CD4-positive, CD25-positive, alpha-beta regulatory T cell (primary cell): Measurements from ENCODE around the gene BCL2L12. TPM values are rescaled to one million over a fixed set of nuclear protein-coding genes. Genes with fewer than 3 reads are reported as not detected.

ENCODE experiments used
- ATAC-seq, 2 donors: fragments of 150-1000 bp; cut with Tn5 transposase; one replicate each; pipeline ENCODE4 v1.10.0; 2021; ENCODE audit warnings: low read depth in 2 of 2, moderate number of reproducible peaks in 2 of 2, moderate library complexity in 1 of 2
- DNase-seq, 3 donors: peaks; one replicate each; pipeline versions ENCODE4 v3.0.0 to v3.0.0-alpha.2; 2012 to 2022; ENCODE audit warnings: mixed read lengths in 1 of 3
- H3K27ac ChIP-seq: one replicate; pipeline ENCODE4 v1.7.0; 2013; ENCODE audit warnings: mild to moderate bottlenecking, low read length; ENCODE audit not compliant: insufficient read depth, poor library complexity, severe bottlenecking
- H3K27me3 ChIP-seq: one replicate; pipeline ENCODE4 v1.7.0; 2013; ENCODE audit warnings: low read length; ENCODE audit not compliant: control insufficient read depth, insufficient read depth
- H3K36me3 ChIP-seq: one replicate; pipeline ENCODE4 v1.7.0; 2013; ENCODE audit warnings: mild to moderate bottlenecking, low read length, moderate library complexity; ENCODE audit not compliant: control insufficient read depth, insufficient read depth
- H3K4me1 ChIP-seq: 2 replicates; pipeline ENCODE4 v1.7.0; 2013; ENCODE audit warnings: mild to moderate bottlenecking, low read length; ENCODE audit not compliant: insufficient read depth, control insufficient read depth, poor library complexity, severe bottlenecking
- H3K4me3 ChIP-seq: one replicate; pipeline ENCODE4 v1.7.0; 2013; ENCODE audit warnings: low read depth, mild to moderate bottlenecking, low read length, moderate library complexity
- H3K9me3 ChIP-seq, 2 experiments: 1 replicate in 1 of 2; 2 replicates in 1 of 2; pipeline ENCODE4 v1.7.0; 2013; ENCODE audit warnings: low read length in 2 of 2, mild to moderate bottlenecking in 1 of 2, moderate library complexity in 1 of 2; ENCODE audit not compliant: control insufficient read depth in 2 of 2
- H3K27ac Mint-ChIP-seq, 3 donors: one replicate each; pipeline ENCODE4 v1.8.0; 2020 to 2022; ENCODE audit warnings: mild to moderate bottlenecking in 3 of 3, mixed read lengths in 3 of 3, moderate library complexity in 2 of 3
- H3K27me3 Mint-ChIP-seq: one replicate; pipeline ENCODE4 v1.8.0; 2022; ENCODE audit warnings: mild to moderate bottlenecking, mixed read lengths
- H3K36me3 Mint-ChIP-seq: one replicate; pipeline ENCODE4 v1.8.0; 2020; ENCODE audit warnings: mixed read lengths
- H3K4me1 Mint-ChIP-seq, 4 donors: one replicate each; pipeline ENCODE4 v1.8.0; 2020 to 2022; ENCODE audit warnings: mixed read lengths in 4 of 4, mild to moderate bottlenecking in 1 of 4
- H3K4me3 Mint-ChIP-seq, 4 donors: one replicate each; pipeline ENCODE4 v1.8.0; 2020 to 2022; ENCODE audit warnings: mild to moderate bottlenecking in 4 of 4, mixed read lengths in 4 of 4, moderate library complexity in 3 of 4
- H3K9me3 Mint-ChIP-seq, 7 donors: one replicate each; pipeline ENCODE4 v1.8.0; 2020 to 2022; ENCODE audit warnings: mixed read lengths in 7 of 7, mild to moderate bottlenecking in 3 of 7, moderate library complexity in 2 of 7
- polyA plus RNA-seq, 4 donors: library from polyadenylated mRNA; unstranded; fragments of 300-500 nt; fragmentation: Illumina TruSeq; gene quantifications; one replicate each; pipeline ENCODE4 v1.2.3, GENCODE V29; 2021
- total RNA-seq: library from RNA; stranded (reverse); gene quantifications from one replicate; pipeline ENCODE4 v1.2.3, GENCODE V29; 2022

BCL2L12 gene
- total and polyA plus RNA-seq, 5 donors from 2014 or later = 13.6 to 15.3 (median 15.0) TPM

GRCh38 chr19:49700563-49700962 lies 34.8 kb downstream of the BCL2L12 start:
- H3K4me1 ChIP-seq = no peaks in the 10 kb centered on the region
- no peaks in the 10 kb centered on the region for H3K36me3 Mint-ChIP-seq
- no peak for ATAC-seq
- H3K27me3 Mint-ChIP-seq = peaks cover 4% of the 10 kb centered on the region
- H3K36me3 ChIP-seq = no peaks in the 10 kb centered on the region
- H3K27me3 ChIP-seq = no peaks in the 10 kb centered on the region
- no peaks in the 10 kb centered on the region for H3K9me3 Mint-ChIP-seq
- no peak for DNase-seq
- H3K27ac ChIP-seq = no peak overlapping the region
- H3K27ac Mint-ChIP-seq = no peak overlapping the region
- no peak overlapping the region for H3K4me3 Mint-ChIP-seq
- no peaks in the 10 kb centered on the region for H3K9me3 ChIP-seq
- H3K4me3 ChIP-seq = no peak overlapping the region
- H3K4me1 Mint-ChIP-seq = no peaks in the 10 kb centered on the region

DNA sequence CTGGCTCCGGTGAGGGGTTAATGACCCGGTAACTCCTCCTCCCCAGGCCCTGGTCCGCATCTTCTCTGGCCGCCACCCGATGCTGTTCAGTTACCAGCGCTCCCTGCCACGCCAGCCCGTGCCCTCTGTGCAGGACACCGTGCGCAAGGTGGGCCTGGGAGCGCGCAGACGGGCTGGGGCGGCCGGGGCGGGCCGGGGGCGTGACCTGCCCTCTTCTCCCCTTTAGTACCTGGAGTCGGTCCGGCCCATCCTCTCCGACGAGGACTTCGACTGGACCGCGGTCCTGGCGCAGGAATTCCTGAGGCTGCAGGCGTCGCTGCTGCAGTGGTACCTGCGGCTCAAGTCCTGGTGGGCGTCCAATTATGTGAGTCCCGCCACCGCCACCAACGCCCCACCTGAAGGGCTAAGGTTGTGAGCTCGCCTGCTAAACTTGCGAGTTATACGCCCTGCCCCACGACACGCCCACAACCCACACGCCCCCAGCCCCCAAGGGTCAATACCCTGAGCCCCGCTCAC lies 35.6 kb downstream of the BCL2L12 start:
- peaks cover 4% of the 10 kb centered on the region for H3K27me3 Mint-ChIP-seq
- DNase-seq = no peak
- H3K27ac Mint-ChIP-seq = no peak overlapping the region
- Histone ChIP-seq H3K4me1 (no peaks in the 10 kb centered on the region), H3K4me3 (no peak overlapping the region), H3K27me3 (no peaks in the 10 kb centered on the region), H3K36me3 (no peaks in the 10 kb centered on the region), H3K27ac (no peak overlapping the region), H3K9me3 (no peaks in the 10 kb centered on the region)
- no peak for ATAC-seq
- no peaks in the 10 kb centered on the region for H3K4me1 Mint-ChIP-seq
- H3K9me3 Mint-ChIP-seq = no peaks in the 10 kb centered on the region
- no peak overlapping the region for H3K4me3 Mint-ChIP-seq
- H3K36me3 Mint-ChIP-seq = no peaks in the 10 kb centered on the region

DNA sequence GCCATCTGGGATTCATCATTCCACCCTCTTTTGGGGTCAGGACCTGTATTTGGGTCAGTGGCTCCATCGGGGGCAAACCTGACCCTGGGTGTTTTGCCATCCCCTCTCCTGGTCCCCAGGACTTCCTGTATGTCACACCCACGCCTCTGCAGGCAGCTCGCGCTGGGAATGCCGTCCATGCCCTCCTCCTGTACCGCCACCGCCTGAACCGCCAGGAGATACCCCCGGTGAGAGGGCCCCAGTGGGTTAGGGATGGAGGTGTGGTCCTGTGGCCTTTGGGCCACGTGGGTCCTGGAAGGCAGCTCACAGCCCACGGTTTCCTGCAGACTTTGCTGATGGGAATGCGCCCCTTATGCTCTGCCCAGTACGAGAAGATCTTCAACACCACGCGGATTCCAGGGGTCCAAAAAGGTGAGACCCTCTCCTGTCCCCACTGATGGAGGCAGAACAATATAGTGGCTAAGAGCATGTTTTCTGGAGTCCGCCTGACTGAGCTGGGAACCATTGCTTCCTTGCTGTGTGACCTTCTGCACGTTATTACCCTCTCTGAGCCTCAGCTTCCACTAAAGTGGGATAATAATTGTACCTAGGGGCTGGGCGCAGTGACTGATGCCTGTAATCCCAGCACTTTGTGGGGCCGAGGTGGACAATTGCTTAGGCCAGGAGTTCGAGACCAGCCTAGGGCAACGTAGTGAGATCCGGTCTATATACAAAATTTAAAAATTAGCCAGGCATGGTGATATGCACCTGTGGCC lies 39.3 kb downstream of the BCL2L12 start:
- Mint-ChIP-seq H3K9me3 (no peaks in the 10 kb centered on the region), H3K4me3 (no peak overlapping the region), H3K27ac (no peak overlapping the region), H3K27me3 (peaks cover 9% of the 10 kb centered on the region), H3K4me1 (no peaks in the 10 kb centered on the region), H3K36me3 (no peaks in the 10 kb centered on the region)
- Histone ChIP-seq H3K27ac (no peak overlapping the region), H3K36me3 (no peaks in the 10 kb centered on the region), H3K4me3 (no peak overlapping the region), H3K9me3 (no peaks in the 10 kb centered on the region), H3K27me3 (no peaks in the 10 kb centered on the region), H3K4me1 (no peaks in the 10 kb centered on the region)
- no peak for ATAC-seq
- DNase-seq = no peak

- Mint-ChIP-seq H3K27ac (no peak overlapping the region), H3K4me3 (no peak overlapping the region), H3K4me1 (no peaks in the 10 kb centered on the region), H3K27me3 (peaks cover 9% of the 10 kb centered on the region), H3K9me3 (no peaks in the 10 kb centered on the region), H3K36me3 (no peaks in the 10 kb centered on the region)
- ATAC-seq (no peak), DNase-seq (no peak)
- Histone ChIP-seq H3K9me3 (no peaks in the 10 kb centered on the region), H3K27ac (no peak overlapping the region), H3K27me3 (no peaks in the 10 kb centered on the region), H3K36me3 (no peaks in the 10 kb centered on the region), H3K4me1 (no peaks in the 10 kb centered on the region), H3K4me3 (no peak overlapping the region)
Observed at GRCh38 chr19:49705919-49706318, 40.2 kb downstream of the BCL2L12 start.

DNA sequence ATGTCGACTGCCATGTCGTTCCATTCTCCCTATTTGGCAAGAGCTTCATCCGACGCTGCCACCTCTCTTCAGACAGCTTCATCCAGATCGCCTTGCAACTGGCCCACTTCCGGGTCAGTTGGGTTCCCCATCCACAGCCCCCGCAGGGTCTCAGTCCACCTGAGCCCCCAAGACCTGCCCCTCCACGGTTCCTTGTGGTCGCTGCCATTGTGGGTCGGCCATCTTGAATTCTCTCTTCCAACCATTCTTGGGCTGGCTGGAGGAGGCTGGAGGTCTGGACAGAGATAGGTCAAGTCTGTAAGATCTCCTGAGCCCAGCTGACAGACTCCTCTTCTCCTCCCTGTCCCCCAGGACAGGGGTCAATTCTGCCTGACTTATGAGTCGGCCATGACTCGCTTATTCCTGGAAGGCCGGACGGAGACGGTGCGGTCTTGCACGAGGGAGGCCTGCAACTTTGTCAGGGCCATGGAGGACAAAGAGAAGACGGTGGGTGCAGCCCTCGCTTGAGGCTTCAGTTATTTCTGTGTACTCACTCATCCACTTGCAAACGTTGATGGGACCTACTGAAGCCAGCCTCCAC lies 44.7 kb downstream of the BCL2L12 start:
- no peak overlapping the region for H3K27ac ChIP-seq
- H3K36me3 Mint-ChIP-seq = no peaks in the 10 kb centered on the region
- H3K27me3 Mint-ChIP-seq = peaks cover 5% of the 10 kb centered on the region
- no peaks in the 10 kb centered on the region for H3K9me3 Mint-ChIP-seq
- H3K9me3 ChIP-seq = no peaks in the 10 kb centered on the region
- no peaks in the 10 kb centered on the region for H3K27me3 ChIP-seq
- H3K4me1 Mint-ChIP-seq = peaks cover 0 to 2% (median 0%) of the 10 kb centered on the region in 4 donors
- DNase-seq (no peak), ATAC-seq (no peak)
- H3K27ac Mint-ChIP-seq = no peak overlapping the region
- H3K36me3 ChIP-seq = no peaks in the 10 kb centered on the region
- no peak overlapping the region for H3K4me3 Mint-ChIP-seq
- H3K4me3 ChIP-seq = no peak overlapping the region
- no peaks in the 10 kb centered on the region for H3K4me1 ChIP-seq

- peaks cover 2 to 8% (median 5%) of the 10 kb centered on the region in 4 donors for H3K4me1 Mint-ChIP-seq
- Histone ChIP-seq H3K9me3 (no peaks in the 10 kb centered on the region), H3K27ac (no peak overlapping the region), H3K36me3 (no peaks in the 10 kb centered on the region), H3K4me1 (peaks cover 3% of the 10 kb centered on the region), H3K4me3 (no peak overlapping the region), H3K27me3 (no peaks in the 10 kb centered on the region)
- H3K36me3 Mint-ChIP-seq = peaks cover under 1% of the 10 kb centered on the region
- ATAC-seq (no peak), DNase-seq (no peak)
- no peak overlapping the region for H3K27ac Mint-ChIP-seq
- peaks cover 5% of the 10 kb centered on the region for H3K27me3 Mint-ChIP-seq
- H3K9me3 Mint-ChIP-seq = no peaks in the 10 kb centered on the region
- no peak overlapping the region for H3K4me3 Mint-ChIP-seq
Observed at GRCh38 chr19:49712397-49712859, 46.7 kb downstream of the BCL2L12 start.

- H3K36me3 Mint-ChIP-seq = peaks cover 4% of the 10 kb centered on the region
- DNase-seq (no peak), ATAC-seq (no peak)
- H3K27ac Mint-ChIP-seq = no peak overlapping the region
- no peak overlapping the region for H3K27ac ChIP-seq
- H3K27me3 Mint-ChIP-seq = peaks cover 1% of the 10 kb centered on the region
- H3K27me3 ChIP-seq = no peaks in the 10 kb centered on the region
- H3K4me3 ChIP-seq = no peak overlapping the region
- peaks cover 5 to 15% (median 10%) of the 10 kb centered on the region in 4 donors for H3K4me1 Mint-ChIP-seq
- peaks cover 8% of the 10 kb centered on the region for H3K4me1 ChIP-seq
- H3K9me3 ChIP-seq = no peaks in the 10 kb centered on the region
- H3K4me3 Mint-ChIP-seq = no peak overlapping the region
- no peaks in the 10 kb centered on the region for H3K9me3 Mint-ChIP-seq
- H3K36me3 ChIP-seq = no peaks in the 10 kb centered on the region
Observed at GRCh38 chr19:49713236-49713845, 47.6 kb downstream of the BCL2L12 start.
